NCI-H69 (cell line): ENCODE measurements around the gene KLHL29.

ENCODE experiments used
- DNase-seq: peaks from one replicate; lab custom pipeline; 2025; lab: John Stamatoyannopoulos, UW

KLHL29 gene

GRCh38 chr2:23493846-23494245 lies 108.9 kb downstream of the KLHL29 start:
- no peak for DNase-seq

GRCh38 chr2:23494286-23494685 lies 109.3 kb downstream of the KLHL29 start:
- no peak for DNase-seq

DNA sequence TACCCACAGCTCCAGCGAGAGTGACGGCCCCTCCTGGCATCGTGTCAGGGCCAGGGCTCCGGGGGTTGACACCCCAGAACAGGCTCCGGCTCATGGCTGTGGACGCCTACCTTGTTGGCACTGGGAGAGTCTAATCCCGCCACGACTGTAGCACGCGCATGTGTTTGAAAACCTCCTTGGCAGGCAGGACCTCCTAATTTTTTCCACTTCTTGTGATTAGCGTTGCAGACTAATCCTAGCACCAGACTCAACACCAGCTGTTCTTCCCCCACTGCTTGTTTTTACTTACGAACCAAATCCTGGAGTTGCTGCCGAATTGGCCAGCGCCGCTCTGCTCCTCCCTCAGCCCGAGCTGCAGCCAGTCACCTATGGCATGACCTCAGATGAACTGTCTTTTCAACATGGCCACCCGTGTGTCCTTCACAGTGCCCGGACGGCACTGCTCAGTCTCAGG lies 110.7 kb downstream of the KLHL29 start:
- DNase-seq, result no peak

GRCh38 chr2:23496456-23496855 lies 111.5 kb downstream of the KLHL29 start:
- DNase-seq, result no peak

DNA sequence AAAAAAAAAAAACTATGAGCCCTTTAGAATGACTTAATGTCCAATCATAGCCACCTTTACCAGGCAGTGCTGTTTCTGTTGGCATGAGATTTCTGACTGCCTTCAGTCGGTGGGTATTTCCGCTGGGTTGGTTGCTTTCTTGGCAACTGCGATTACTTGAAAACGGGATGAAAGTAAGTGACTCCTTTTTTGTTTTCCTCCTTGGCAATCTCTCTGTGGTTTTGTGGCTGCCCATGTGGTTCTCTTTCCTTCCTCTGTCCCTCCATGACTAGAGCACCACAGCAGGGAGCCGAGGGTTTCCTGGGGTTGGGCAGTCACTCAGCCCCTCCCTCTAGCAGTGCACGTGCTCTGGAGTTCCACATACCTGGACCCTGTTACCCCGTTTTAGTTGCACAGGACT lies 112.1 kb downstream of the KLHL29 start:
- no peak for DNase-seq

- no peak for DNase-seq
Observed at GRCh38 chr2:23497536-23497935, 112.6 kb downstream of the KLHL29 start.

DNA sequence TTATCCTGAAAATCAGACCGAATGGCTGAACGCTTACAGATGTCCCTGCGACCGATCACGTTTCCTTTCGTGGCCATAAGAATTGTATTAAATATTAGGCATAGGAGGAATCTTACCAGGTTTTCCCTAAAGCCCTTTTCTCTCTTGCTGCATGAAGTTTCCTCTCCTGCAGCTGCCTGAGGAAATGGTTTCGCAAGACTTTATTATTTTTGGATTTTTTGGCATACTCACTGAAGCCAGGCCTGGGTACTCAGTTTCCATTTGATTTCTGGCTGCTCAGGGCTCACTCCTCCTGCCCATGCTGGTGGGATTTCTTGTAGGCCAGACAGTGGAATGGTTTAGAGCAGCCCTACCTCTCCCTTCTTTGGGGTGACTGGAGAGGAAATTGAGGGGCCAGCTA lies 114.0 kb downstream of the KLHL29 start:
- no peak for DNase-seq

GRCh38 chr2:23499439-23499838 lies 114.5 kb downstream of the KLHL29 start:
- no peak for DNase-seq

GRCh38 chr2:23500836-23501235 lies 115.9 kb downstream of the KLHL29 start:
- DNase-seq, result no peak

- no peak for DNase-seq
Observed at GRCh38 chr2:23502096-23502495, 117.1 kb downstream of the KLHL29 start.

GRCh38 chr2:23503097-23503496 lies 118.1 kb downstream of the KLHL29 start:
- DNase-seq, result no peak

DNA sequence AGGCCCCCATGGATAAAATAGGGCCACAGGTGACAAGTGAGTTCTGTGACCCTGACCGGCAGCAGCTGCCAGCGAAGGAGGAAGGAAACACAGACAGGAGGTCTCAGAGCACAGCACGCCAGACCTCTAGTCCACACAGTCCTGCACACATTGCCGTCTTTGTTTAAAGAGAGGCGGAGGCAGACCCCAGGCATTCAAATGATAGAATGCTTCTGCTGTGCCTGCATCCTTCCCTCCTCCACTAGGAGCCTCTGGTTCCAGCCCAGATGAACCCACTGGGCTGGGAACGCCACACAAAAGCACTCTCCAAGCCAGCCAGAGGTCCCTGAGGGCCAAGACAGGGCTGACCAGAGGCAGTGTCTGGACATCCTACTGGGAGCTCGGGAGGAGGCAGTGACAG lies 118.7 kb downstream of the KLHL29 start:
- DNase-seq, result peak; percentile 6

DNA sequence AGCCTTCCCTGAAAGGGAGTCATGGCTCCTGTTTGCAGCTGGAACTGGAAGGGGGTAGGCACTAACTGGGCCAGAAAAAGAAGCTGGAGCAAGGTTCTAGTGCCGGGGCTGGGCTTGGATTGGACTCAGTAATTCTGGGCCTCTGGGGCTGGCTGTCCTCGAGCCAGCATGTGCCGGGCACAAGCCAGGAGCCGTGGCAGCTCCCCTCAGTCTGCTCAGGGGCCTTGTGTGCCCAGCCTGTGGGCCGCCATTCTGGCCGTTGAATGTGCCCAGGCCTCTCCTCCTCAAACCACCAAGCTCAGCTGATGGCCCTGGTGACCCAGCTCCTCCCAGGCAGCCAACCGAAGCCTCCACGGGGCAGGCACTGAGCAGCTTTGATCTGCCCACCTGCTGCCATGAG lies 119.6 kb downstream of the KLHL29 start:
- DNase-seq, result no peak

DNA sequence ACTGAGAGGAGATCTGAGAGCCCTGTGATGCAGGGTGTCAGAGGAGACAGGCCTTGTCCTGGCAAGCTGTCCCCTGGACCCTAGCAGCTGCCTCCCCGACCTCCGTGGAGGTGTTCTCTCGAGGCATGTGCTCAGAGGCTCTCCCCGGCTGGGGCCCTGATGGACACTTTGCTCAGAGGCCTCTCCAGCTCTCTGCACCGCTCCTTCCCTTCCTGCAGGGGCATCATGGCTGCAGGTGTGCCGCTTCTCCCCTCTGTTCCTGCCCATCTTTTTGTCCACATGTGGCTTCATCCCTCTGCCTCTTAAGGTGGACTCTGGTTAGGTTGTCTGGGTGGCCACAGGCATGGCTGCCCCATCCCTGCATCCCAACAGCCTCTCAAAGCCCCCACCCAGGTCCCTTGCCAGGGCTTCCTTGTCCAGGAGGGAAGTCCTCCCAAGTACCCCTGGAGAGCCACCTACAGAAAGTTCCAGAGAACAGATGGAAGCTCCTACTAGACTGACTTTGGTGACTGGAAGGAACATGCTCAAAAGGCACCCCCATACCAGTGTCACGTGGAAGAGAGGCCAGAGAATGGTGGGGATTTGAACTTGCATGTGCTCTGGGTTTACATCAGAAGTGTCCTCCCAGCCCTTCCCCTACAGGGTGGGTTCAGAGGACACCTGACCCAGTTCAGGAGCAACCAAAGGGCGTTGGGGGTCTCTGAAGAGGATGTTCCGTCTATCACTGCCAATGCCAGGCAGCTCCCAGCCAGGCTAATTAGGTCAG lies 120.4 kb downstream of the KLHL29 start:
- peak; percentile 31 for DNase-seq

DNA sequence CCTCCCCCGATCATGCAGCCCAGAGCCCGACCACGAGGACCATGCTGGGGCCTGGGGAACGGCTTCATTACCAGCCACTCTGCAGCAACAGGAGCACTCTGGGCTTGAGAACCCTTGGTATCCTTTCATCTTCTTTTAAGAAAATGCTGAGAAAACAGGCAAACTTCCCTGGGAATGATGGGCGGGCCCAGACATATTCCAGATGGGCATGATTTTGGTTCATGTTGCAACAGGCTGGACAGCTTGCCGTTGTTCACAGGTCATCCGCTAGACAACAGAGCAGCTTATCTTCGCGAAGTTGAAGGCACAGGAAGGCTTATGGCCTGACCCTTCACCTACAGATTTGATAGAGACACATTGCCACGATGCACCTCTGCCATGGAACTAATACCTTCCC lies 121.0 kb downstream of the KLHL29 start:
- DNase-seq, result peak; percentile 8

DNA sequence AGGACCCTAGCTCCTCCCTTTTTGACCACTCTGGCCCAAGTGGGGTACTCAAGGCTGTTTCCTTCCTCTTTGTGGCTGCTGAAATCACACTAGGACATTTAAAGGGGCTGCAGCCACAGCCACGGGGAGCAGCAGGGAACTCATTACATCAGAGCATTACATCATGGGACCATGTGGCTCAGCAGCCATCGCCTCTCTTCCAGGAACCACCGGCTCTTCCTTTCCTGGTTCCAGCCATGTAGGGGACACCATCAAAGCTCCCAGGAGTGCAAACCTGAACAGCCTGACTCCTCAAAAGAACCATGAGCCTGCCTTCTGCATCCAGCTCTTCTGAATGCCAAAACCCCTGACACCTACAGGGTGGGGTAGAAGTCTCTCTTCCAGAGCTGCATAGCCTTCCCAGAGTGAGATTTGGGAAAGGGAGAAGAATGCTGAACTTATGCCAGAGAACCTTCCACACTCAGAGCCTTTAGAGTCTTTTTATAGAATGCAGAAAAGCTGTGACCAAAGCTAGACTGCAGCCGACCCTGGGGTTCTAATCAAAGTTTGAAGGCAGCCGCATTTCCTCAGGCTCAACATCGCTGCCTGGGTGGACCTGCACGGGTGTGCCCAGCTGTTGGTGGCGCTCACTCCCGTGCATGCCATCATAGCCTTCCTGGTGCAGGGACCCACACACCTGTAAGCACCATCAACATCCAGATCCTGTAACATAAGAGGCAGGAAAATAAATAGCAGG lies 121.7 kb downstream of the KLHL29 start:
- DNase-seq, result no peak

DNA sequence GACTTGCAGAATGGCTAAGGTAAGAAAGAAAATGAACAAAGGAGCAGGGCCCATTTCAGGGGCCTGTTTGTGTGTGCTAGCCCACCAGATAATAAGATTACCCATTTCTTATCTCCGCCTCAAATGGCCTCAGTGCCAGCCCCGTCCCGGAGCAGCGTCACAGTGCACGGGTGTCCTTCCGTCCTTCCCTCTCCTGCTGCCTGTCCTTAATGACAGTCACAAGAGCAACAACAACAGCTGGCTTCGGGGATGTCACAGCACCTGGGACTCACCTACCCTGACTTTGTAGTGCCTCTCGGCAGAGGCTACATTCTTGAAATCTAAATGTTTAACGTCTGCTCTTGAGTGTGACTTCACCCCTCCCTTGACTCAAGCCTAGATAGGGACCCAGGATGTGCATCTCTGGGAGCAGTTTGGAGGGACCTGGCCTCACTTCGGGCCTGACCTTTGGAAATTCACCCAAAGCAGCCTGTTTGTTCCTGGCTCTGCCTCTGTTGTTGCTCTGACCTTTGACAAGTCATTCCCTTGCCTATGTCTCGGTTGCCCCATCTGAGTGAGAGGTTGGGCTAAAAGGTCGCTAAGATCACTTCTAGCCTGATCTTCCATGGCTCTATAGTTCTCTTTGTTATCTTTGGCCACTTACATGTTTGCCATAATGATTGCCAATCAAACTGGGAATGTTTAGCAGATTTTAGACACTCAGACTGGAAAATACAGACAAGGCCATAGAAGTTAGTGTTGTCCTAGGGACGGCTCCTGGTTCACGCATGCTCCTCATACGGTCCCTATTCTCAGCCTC lies 122.5 kb downstream of the KLHL29 start:
- DNase-seq, result no peak

DNA sequence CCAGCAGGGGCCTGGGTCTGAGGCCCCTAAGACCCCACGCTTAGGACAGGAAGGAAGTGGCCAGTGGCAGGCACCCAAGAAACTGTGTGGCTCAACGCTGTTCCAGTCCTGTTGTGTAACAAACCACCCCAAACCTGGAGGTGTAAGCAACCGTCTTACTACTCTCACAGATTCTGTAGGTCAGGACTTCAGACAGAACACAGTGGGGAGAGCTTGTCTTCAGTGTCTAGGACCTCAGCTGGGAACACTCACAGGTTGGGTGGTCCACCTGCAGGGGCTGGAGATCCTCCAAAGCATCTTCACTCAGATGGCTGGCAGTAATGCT lies 123.0 kb downstream of the KLHL29 start:
- no peak for DNase-seq

- no peak for DNase-seq
Observed at GRCh38 chr2:23509103-23509502, 124.1 kb downstream of the KLHL29 start.

- no peak for DNase-seq
Observed at GRCh38 chr2:23509596-23510292, 124.8 kb downstream of the KLHL29 start.

GRCh38 chr2:23510471-23510870 lies 125.5 kb downstream of the KLHL29 start:
- DNase-seq, result peak; percentile 13

DNA sequence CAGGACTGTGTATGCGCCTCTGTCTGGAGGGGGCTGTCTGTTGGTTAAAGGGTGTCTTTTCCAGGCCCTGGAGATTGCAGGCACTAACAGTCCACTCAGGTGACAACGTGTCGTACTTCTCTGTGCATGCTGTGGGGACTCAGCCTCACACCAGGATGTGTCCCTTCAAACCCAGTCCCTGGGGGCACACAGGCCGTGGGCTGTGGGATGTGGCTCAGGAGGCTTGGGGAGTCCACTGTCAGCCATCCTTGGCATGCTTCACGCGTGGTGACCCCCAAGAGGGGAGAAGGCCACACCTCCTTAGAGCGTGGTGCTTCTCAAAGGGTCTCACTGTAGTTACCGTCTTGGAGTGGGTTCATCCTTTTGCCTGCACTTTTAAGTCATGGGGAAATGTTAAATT lies 127.8 kb downstream of the KLHL29 start:
- no peak for DNase-seq
